GM12873 (cell line): ENCODE measurements around the gene FAM168A.
A peak's percentile ranks its signal among the peaks of the same experiment; 100 is the strongest.

Experiments used
- CTCF ChIP-seq: IDR thresholded peaks from 2 replicates; pipeline ENCODE4 v1.5.1; 2012; ENCODE audit warnings: low read depth, mild to moderate bottlenecking, moderate library complexity, low read length, control low read depth; ENCODE audit not compliant: insufficient read depth; ENCODE audit errors: missing control alignments

The FAM168A gene

GRCh38 chr11:73381589-73381988 lies 216.3 kb downstream of the FAM168A start:
- no peak for TF ChIP-seq CTCF

DNA sequence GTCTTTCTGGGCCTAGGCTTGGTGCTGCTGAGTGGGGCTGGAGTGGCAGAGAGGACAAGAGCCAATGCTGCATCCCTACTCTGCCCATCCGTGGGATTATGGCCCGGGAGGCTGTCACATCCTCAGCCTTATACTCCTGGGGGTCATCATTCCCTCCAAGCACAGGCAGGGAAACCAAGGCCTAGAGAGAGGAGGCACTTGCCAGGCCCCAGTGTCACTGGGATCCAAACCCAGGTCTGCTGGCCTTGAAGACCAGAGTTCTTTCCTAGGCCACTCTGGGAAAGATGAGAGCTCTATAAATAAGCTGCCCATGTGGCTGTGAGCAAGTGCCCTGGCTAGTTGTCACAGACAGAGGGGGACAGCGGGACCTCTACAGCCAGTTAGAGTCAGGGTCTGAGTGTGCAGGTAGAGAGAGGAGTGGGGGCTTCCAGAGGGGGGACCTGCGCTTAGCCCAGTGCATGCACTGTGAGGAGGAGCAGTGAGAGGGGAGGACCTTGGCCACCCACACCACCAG lies 217.0 kb downstream of the FAM168A start:
- TF ChIP-seq CTCF: no peak

DNA sequence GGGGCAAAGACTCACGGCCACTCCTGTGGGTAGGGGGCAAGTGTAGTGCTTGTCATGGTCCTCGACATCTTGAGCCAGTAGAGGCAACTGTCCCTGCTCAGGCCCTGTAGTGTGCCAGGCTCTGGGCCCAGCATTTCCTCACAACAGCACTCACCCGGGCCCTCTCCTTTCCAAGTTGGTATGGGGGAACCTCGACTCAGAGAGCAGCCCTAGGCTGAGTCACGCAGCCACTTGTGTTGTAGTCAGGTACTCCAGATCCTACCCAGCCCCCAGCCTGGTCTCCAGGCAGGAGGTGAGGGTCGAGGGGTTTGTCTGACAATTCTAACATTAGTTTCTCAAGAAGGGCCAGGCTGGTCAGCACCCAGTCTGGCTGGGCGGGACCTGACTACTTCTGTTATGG lies 217.6 kb downstream of the FAM168A start:
- no peak for TF ChIP-seq CTCF

DNA sequence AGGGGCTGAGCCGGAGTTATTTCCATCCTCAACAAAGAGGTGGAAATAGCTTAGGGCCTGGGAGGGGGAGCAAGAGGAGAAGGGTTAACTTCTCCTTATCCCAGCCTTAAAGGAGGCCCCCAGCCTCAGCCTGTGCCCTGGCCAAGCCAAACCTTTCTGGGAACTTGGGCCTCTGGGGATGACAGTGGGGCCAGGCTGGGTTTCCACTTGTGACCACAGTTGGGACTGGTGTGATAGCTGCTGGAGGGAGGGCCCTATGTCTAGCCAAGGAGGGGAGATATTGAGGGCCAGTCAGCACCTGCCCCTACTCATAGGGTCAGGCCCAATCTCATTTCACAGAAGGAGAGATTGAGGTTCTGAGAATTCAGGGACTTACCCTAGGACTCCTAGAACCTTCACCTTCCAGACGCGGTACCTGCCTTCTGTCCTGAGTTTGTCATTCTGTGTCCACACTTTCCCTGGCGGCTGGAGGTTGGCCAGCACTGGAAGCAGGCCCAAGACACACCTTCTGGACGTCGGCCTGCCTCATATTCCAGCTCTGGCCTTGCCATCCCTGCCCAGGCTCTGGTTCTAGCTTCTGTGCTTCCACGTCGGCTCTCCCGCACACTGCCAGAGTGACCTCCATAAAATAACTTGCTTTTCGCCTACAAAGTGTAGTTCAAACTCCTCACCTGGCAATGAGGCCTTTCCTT lies 218.6 kb downstream of the FAM168A start:
- no peak for TF ChIP-seq CTCF

GRCh38 chr11:73376803-73377629 lies 220.9 kb downstream of the FAM168A start:
- no peak for TF ChIP-seq CTCF

DNA sequence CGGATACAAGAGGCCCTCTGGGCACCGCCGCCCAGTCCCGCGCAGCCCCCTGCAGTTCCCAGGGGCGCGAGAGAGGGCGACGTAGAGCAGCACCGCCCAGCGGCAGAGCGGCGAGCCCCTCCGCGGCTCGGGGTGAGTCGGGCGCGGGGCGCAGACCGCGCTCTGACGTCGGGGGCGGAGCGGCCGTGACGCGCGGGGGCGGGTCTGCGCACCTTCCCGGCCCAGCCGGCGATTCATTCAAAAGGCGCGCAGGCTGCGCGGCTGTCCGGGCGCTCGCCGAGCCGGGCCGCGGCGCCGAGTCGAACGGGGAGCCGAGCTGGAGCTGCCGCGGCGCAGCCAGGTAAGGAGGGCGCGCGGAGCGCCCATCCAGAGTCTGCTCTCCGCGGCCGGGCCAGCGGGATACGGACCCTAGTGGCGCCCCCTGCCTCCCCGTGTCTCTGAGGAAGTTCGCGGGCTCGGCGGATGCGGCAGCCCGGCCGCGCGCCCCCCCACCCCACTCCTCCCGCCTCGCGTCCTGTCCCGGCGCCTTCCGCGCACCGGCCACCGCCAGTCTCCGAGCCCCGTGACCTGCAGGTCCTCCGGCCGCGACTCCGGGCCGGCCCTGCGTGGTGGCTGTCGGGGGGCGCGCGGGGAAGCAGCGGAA lies 221.6 kb downstream of the FAM168A start, which contains the start of gene RELT:
Gene RELT (plus strand): TSS at position 240 of the 643 bp plus-strand sequence. CDS start 12,738 bp downstream, outside the sequence.
- peak; percentile 85 for TF ChIP-seq CTCF

DNA sequence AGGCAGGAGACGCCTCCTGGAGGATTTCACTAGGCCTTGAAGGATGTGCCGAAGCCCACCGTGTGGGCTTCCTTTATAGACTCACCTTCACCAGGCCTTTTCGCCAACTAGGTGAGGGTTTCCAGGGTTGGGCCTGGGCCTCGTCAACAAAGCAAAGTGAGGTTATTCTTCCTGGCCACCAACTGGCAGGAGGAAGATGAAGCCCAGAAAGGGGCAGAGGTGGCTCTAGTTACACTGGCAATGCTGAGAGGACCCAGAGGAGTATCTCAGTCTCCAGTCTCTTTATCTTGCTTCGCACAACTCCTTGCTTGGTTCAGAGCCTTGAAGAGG lies 222.1 kb downstream of the FAM168A start:
- TF ChIP-seq CTCF: no peak
